HG03045 (cell line): ENCODE data around the gene PTPRH.
"Not testable (repeated sequence)": the region's sequence is repeated elsewhere in the genome, so short reads cannot be mapped to it uniquely, and the experiment has no call there.

ENCODE experiments used
- ATAC-seq: cut with Tn5 transposase; IDR thresholded peaks from one replicate; pipeline ENCODE4 v1.9.1; 2021; ENCODE audit warnings: mild to moderate bottlenecking, moderate library complexity; ENCODE audit not compliant: unreplicated experiment

The PTPRH gene

GRCh38 chr19:55193481-55193880, 15.8 kb downstream of the PTPRH start:
- ATAC-seq = no peak

GRCh38 chr19:55189403-55189835, 19.9 kb downstream of the PTPRH start:
- ATAC-seq = no peak

GRCh38 chr19:55188625-55189024, 20.7 kb downstream of the PTPRH start:
- no peak for ATAC-seq

GRCh38 chr19:55186080-55186479, 23.2 kb downstream of the PTPRH start:
- ATAC-seq = no peak

GRCh38 chr19:55181740-55182139, 27.6 kb downstream of the PTPRH start:
- ATAC-seq = no peak

- ATAC-seq = no peak
Observed at GRCh38 chr19:55179606-55180484, 29.5 kb downstream of the PTPRH start, which contains the start of gene SYT5. Gene SYT5 (minus strand): TSS chr19:55180289. CDS start chr19:55179041, 1,248 bp downstream.

GRCh38 chr19:55178781-55179599, 30.3 kb downstream of the PTPRH start:
- ATAC-seq = peak; percentile 52

- ATAC-seq = no peak
Observed at GRCh38 chr19:55176076-55176475, 33.2 kb downstream of the PTPRH start.

- no peak for ATAC-seq
Observed at GRCh38 chr19:55175117-55175867, 34.0 kb downstream of the PTPRH start.

- no peak for ATAC-seq
Observed at GRCh38 chr19:55174425-55175116, 34.7 kb downstream of the PTPRH start.

GRCh38 chr19:55173714-55174409, 35.4 kb downstream of the PTPRH start:
- ATAC-seq = no peak

- no peak for ATAC-seq
Observed at GRCh38 chr19:55173186-55173713, 36.1 kb downstream of the PTPRH start.

- ATAC-seq = no peak
Observed at GRCh38 chr19:55172741-55173140, 36.6 kb downstream of the PTPRH start.

GRCh38 chr19:55172318-55172717, 37.0 kb downstream of the PTPRH start:
- ATAC-seq = not testable (repeated sequence)

GRCh38 chr19:55171440-55171839, 37.9 kb downstream of the PTPRH start:
- ATAC-seq = no peak

- no peak for ATAC-seq
Observed at GRCh38 chr19:55169136-55169535, 40.2 kb downstream of the PTPRH start.

- no peak for ATAC-seq
Observed at GRCh38 chr19:55166530-55167268, 42.6 kb downstream of the PTPRH start, which contains the start of gene DNAAF3. Gene DNAAF3 (minus strand): TSS chr19:55166613. CDS start chr19:55166413, 200 bp downstream.

- ATAC-seq = no peak
Observed at GRCh38 chr19:55165952-55166529, 43.3 kb downstream of the PTPRH start.
